DMS79 (cell line): ENCODE measurements around the gene KIF5A.
"Not testable (repeated sequence)": the region's sequence is repeated elsewhere in the genome, so short reads cannot be mapped to it uniquely, and the experiment has no call there.

Experiments
- DNase-seq: peaks from one replicate; lab custom pipeline; 2025; lab: John Stamatoyannopoulos, UW

KIF5A gene

DNA sequence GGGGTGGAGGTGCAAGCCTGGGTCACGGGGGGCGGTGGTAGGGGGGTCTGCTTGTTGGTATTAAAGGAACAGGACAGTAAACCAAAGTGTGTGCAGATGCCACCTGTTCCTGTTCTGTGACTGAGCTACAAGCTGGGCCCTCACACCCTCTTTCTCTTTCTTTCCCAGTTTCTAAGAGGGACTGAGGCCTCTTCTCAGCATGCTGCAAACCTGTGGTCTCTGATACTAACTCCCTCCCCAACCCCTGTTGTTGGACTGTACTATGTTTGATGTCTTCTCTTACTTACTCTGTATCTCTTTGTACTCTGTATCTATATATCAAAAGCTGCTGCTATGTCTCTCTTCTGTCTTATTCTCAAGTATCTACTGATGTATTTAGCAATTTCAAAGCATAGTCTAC lies 34.2 kb downstream of the KIF5A start:
- no peak for DNase-seq

DNA sequence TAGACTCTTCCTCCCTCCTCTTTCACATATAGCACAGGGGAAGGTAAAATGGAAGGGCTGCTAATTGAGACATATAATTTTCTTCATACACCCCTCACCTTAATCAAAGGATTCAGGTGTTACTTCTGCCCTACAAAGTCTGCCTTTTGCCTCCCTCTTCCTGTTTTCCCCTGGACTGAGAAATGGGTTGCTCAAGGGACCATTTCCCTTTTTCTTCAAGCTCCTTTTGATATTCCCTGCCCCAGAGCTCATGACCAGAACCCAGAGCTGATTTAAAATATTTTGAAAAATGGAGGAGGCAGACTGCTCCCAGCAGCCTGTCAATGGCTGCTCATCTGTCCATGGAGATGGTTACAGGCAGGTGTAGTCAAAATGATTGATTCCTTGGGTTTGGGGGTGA lies 34.8 kb downstream of the KIF5A start:
- no peak for DNase-seq

DNA sequence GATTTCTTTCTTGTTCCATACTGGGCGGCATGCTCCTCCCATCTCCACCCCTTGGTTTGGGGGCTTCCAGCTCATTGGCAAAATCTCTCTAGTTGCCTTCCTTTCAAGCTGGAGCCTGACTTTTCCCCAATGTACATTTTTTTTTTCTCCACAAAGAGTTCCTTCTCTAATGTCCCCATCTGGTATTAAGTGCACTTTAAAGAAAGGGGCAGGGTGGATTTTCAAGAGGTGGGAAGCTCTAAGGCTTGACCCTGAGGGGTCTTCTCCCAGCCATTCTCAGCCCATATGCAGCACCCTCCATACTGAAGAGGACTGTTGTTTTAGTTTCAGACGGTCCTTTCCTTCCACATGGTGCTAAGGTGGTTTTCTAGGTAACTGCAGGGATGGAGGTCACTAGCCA lies 35.3 kb downstream of the KIF5A start:
- no peak for DNase-seq

DNA sequence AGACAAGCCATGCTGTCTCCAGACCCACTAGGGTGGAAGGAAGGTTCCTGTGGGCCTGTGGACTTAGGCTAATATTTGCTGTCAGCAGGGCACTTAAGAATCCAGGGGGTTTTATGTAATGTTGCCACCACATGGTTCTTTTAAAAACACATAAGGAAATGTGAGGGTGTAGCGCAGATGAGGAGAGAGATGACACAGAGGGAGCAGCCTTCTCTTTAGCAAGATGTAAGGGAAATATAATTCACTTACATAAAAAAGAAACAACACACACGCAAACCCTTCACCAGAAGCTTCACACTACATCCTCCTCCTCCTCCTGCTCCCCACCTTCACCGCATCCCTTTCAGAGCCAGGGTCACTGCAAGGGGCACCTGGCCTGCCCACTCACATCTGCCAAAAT lies 36.3 kb downstream of the KIF5A start:
- DNase-seq, result no peak

DNA sequence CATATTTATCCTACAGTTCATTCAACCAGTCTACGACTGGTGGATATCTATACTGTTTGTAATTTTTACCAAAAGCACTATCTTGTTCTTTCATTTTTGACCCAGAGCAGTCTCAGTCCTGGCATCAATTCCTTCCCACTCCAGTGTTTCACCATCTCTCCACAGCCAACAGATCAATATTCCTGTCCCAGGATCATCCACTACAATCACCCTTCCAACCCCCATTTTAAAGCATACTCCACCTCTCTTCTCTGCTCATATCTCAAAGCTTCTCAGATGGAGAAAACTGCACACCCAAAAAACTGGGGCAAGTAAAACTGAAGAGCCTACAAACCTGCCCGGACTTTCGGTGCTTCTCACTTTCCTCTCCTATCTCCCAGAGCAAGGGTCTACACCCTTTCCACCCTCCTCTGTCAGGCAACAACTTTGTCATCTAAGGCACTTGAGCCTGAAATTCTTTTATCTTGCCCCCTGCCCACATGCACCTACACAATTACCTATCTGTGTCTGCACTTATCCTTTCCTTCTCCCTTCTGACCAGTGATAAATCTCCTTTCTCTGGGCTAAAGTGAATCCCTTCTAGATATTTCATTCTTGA lies 37.1 kb downstream of the KIF5A start:
- no peak for DNase-seq

DNA sequence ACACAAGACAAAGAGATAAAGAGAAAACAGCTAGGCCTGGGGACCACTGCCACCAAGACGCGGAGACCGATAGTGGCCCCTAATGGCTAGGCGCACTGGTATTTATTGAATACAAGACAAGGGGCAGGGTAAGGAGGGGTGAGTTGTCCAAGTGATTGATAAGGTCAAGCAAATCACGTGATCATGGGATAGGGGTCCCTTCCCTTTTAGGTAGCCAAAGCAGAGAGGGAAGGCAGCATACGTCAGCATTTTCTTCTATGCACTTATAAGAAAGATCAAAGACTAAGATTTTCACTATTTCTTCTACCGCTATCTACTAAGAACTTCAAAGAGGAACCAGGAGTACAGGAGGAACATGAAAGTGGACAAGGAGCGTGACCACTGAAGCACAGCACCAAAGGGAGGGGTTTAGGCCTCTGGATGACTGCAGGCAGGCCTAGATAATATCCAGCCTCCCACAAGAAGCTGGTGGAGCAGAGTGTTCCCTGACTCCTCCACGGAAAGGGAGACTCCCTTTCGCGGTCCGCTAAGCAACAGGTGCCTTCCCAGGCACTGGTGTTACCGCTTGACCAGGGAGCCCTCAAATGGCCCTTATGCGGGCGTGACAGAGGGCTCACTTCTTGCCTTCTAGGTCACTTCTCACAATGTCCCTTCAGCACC lies 39.2 kb downstream of the KIF5A start:
- not testable (repeated sequence) for DNase-seq

DNA sequence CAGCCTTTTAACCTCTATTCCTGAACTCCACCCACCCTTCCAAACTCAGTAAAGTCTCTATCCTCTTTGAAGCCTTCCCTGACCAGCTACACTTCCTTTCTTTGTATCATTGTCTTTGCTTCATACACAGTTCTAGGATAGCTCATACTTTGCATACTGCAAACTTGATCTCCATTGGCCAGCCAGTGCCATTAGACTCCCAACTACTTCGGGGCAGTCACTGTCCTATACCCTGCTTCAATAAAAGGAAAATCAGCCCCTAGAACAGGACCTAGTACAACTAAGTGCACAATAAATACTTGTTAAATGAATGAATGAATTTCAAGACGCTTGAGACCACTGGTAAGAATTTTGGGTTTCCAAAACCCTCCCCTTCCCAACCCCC lies 40.6 kb downstream of the KIF5A start:
- no peak for DNase-seq

DNA sequence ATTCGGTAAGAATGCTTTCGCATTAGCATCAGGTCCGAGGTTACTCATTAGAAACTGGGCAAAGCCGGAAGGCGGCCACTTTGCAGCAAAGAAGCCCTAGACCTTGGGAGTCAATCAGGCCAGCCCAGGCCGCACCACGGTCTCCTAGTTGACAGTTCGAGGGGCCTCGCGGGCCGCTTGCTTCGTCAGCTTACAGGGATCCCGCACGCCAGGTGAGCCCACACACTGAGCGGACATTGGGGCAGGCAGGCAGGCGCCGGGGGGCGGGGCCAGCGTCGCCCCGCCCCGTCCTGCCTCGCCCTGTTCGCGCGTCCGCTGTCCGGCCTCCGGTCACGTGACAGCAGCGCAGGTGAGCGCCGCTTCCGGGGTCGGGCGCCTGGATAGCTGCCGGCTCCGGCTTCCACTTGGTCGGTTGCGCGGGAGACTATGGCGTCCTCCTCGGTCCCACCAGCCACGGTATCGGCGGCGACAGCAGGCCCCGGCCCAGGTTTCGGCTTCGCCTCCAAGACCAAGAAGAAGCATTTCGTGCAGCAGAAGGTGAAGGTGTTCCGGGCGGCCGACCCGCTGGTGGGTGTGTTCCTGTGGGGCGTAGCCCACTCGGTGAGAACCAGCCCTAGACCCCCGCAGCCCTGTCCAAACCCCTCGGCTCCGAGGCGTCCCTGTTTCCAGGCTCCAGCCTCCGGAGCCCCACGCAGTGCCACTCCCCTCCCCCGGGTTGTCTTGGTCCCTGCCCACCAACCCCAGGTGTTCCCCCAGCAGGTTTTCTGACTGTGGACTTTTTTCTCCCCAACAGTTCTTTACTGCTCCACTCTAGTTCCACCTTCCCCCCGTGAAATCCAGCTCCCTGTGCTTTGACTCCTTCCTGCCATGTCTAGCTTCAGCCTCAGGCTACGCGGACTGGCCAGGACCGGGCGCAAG lies 41.3 kb downstream of the KIF5A start, which contains the start of gene PIP4K2C:
Gene PIP4K2C, plus strand, starts transcription at position 329 of the 918 bp plus-strand sequence. Its CDS starts 98 bp downstream, at position 427.
- DNase-seq, result peak; percentile 62

DNA sequence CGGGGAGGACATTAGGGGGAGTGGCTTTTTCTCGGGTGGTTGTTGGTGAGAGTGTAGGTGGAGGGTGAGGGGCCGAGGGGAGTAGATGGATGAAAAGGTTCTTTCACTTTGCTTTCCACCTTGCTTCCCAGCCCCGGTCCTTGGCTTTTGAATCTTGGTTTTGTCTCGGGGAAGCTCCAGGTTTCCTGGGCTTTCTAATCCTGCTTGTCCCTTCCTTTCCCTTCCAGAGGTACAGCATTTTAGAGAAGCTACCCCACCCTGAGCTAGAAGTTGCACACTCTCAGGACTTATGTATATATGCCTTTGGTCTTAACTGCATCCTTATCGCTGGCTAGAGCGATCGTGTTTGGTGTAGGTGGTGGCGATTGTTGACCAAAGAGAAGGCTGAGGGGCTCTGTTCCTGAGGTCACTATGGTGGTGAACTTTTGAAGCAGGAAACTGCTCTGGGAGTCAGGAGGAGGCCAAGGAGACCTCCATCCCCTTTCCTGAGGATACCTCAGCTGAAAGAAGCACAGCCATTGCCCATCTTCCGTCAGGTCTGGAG lies 42.0 kb downstream of the KIF5A start:
- no peak for DNase-seq

DNA sequence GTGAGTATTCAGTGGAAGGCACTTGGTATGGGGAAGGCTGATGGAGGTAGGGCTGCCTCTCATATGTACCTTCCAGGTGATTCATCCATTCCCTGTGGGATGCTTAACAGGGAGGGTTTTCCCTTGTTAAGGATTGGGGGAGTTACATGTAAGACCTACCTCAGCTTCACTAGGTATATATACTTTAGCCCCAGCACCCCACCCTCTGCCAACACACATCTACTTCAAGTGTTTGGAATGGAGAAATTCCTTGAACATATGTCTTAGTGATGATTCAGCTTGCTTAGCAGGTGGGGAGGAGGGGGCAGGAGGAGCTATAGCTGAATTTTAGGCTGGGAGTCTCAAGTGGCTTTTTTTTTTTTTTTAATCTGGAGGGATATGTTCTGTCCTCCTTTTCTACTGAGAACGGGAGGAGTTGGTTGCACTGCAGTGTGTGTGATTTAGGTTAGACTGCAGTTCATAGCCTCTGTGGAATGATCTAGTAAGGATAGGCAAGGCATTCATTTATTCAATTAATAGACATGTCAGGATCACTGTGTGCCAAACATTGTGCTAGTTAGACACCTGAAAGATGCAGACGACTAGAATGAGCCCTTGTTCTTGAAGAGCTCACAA lies 42.8 kb downstream of the KIF5A start:
- no peak for DNase-seq

DNA sequence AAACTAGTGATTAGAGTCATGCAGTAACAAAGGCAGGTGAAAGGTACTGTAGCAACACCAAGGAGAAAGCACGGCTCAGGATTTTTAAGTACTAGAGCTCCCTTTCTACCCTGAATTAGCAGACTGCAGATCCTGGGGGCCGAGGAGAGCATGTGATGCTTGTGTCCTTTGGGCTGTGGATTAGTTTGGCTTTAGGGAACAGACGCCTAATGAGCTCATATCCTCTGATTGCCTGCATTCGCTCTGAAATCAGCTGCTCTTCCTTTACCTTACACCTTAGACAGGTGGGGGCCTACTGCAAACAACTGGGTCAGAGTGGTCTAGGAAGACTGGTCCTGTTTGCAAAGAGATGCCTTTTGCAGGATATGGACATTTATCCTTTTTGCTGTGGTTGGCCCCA lies 43.3 kb downstream of the KIF5A start:
- DNase-seq, result no peak

DNA sequence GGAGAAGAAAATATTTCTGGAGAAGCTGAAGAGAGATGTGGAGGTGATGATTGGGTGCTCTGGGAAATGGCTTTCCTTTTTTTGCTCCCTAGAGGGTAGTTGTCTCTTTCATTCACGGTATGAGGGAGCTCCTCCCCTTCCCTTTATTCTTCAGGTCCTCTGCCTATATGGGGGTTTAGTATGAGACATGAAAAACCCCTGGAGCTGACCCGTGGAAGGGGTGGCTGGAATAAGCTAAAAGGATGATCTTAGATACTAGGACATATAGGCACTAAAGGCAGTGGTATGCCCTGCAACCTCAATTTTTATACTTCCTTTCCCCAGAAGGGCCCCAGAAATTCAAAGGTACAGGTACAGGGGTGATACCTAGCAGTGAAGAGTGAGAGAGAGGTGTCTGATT lies 50.6 kb downstream of the KIF5A start:
- DNase-seq, result no peak

DNA sequence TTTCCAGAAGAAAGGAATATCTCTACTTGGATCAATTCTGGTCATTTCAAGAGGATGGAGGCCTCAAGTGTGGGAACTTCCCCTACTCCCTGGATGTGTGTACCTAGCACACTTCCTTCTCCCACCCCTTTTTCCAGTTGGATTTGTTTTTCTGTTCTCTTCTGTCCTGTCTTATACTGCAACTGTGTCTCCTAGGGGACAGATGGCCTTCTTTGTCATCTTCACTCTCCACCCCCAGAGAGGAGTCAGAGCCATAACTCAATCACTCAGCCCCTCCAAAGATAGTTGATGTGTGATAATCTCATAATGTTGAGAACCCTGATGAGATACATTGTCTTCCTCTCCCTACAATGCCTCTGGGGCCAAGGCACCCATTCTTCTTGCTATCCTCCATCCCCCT lies 52.7 kb downstream of the KIF5A start:
- no peak for DNase-seq

DNA sequence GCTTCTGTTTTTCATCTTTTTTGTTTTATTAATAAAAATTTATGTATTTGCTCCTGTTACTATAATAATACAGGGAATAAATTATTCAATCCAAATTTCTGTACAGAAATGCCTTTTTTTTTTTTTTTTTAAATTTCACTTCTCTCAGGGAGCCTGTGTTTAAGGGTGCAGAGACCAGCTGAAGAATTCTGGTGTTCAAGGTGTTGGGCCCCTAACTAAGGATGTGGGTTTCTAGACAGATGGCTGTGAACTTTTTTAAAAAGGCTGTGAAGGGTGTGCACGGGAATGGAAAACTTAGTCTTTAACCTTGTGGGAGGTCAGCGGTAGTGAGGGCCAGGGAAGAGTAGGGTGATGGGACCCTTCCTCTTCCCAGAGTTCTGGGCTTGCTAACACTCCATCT lies 53.5 kb downstream of the KIF5A start:
- no peak for DNase-seq

DNA sequence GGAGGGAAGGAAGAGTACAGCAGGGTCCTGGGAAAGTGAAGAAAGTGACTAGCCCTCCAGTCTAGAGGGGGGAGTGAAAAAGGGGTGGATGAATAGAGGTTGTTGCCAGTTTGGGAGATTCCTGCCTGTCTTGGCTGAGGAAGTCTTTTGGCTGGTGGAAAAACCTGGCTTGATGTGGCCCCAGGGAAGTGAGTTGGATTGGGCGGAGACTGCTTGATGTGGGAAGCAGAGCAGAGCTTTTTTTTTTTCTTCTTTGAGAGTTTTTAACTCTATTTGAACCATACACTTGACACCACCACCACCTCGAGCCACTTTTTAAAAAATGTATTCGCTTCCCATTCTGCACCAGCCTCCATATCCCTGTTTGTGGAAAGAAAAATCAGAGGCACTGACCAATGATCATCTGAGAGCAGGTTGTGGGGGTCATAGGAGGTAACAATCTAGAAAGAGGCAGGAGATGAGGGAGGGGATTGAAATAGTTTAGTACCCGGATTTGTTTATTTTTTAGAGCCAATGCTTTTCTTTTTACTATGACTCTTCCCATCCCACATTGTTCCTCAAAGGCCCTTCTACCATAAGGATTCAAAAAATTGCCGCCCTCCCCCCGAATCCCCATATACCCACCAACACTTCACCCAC lies 54.1 kb downstream of the KIF5A start:
- DNase-seq, result no peak

DNA sequence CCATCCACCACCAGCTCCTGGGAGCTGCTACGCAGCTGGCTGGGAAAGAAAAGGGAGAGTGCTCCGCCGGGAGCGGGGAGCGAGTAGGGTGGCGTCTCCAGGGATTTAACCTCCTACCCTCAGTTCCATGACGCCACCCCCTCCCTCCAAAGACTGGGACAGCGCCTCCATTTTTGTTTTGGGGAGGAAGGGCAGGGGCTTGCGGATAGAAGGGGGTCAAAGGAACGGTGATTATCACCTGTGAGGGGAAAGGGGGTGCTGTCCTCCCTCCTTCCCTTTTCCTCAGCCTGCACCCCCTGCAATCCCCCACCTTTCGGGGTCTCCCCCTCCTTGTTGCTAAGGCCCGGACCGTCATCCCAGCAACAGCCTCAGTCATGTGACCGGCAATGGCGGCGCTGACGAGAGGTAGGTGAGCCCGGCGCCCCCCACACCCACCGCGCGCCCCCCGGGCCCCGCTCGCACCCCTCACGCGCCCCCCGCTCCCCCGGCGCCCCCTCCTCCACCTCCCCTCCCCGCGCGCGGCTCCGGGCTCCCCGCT lies 54.7 kb downstream of the KIF5A start, which contains the start of gene DTX3:
Gene DTX3, plus strand, starts transcription at position 371 of the 538 bp plus-strand sequence. CDS start 1,694 bp downstream, outside the sequence.
- DNase-seq, result no peak

DNA sequence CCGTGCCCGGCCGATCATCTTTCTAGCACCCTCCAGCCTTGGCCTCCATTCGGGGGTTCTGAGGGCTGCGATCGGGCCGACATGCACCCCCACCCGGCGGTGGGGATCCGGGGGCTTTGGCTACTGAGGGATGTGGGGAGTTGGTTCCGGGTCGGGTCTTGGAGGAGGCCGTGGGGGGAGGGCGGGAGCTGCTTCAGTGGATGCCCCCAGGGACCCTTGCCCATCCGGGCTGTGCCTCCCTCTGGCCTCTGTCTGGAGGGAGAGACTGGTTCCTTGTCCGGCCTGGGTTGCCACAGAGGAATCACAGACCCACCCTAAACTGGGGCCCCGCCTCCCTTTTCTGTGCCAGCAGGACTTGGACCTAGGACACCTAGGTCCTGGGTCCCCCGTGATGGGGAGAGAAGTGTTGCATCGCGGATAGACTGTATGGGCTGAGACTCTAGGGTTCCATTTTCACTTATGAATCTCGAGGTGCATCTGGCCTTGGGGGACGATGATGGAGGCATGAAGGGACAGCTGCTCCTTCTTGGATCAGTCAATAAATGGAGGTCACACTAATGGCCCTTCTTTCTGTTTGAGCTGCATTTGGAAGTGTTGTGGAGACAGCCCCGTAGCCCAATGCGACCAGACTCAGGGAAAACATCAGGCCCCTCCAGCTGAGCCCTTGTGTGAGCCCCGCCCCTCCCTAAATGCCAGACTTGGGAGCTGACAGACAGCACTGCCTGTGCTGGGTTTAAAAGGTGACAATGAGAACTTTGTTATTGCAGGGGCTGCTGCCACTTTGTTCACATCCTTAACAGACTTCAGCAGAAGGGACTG lies 55.4 kb downstream of the KIF5A start:
- DNase-seq, result no peak

DNA sequence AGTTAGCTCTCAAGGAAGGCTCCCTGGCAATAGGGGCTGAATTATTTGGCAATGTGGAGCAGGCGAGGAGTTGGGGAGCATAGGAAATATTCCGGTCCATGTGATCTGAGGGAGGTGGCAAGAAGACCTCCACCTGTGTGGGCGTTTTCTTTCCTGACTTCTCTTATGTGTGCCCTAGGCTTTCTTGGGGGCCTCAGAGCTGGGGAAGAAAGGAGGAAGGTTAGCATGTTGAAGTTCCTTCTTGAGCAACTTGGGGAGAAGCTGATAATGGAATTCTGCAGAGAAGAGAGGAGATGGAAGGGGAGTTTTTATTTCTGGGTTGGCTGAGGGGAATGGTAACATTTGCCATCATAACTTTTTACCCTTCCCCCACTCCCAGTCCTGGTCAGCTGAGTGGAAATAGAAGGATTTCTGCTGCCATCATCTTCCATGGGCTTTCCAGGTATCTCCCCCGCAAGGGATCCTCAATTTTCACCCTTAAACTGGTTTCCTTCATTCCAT lies 56.0 kb downstream of the KIF5A start:
- DNase-seq, result no peak

DNA sequence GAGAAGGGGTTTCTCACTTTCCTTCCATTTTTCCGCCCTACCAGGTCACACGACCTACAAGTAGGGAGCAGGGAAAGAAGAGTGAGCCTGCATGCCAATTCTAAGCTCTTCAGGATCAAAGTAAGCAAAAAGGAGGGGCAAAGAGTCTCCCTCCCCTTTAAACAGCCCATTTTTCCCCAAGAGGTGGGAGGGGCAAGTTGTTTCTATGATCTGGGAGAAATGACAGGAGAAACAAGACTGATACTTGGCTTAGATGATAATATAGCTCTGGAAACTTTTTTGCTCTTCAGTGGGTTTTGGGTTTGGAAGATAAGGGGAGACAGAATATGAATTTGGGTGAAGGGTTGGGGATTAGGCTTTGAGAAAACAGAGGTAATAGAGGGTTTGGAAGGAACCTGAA lies 56.6 kb downstream of the KIF5A start:
- DNase-seq, result no peak

DNA sequence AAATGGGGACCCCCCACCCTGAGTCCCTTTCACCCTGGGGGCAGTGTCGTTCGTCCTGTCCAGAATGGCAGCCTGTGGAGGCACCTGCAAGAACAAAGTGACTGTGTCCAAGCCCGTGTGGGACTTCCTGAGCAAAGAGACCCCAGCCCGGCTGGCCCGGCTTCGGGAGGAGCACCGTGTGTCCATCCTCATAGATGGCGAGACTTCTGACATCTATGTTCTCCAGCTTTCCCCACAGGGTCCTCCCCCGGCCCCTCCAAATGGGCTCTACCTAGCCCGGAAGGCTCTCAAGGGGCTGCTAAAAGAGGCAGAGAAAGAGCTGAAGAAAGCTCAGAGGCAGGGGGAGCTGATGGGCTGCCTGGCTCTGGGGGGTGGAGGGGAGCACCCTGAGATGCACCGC lies 57.0 kb downstream of the KIF5A start:
- DNase-seq, result no peak
